Measurements from ENCODE around the gene SERGEF.

SERGEF gene

DNA sequence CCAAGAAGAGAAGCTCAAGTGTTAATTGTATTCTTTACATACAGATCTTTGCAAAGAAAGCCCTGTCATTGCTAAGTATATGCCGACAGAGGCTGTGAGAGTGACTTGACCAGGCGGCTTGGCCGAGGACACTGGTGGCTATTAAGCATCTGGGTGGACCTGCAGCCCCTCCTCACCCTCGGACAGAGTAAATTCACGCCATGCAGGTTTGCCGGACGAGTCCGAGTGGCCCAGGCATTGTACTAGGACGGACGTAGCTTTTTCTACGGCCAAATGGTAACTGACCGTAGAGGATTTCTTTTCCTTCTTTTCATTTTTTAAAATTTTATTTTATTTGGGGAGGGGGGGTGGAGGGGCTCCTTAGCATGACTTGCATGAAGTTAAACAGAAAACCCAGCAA is 231.2 kb downstream of the SERGEF start:
- TF ChIP-seq, protein P1, sequence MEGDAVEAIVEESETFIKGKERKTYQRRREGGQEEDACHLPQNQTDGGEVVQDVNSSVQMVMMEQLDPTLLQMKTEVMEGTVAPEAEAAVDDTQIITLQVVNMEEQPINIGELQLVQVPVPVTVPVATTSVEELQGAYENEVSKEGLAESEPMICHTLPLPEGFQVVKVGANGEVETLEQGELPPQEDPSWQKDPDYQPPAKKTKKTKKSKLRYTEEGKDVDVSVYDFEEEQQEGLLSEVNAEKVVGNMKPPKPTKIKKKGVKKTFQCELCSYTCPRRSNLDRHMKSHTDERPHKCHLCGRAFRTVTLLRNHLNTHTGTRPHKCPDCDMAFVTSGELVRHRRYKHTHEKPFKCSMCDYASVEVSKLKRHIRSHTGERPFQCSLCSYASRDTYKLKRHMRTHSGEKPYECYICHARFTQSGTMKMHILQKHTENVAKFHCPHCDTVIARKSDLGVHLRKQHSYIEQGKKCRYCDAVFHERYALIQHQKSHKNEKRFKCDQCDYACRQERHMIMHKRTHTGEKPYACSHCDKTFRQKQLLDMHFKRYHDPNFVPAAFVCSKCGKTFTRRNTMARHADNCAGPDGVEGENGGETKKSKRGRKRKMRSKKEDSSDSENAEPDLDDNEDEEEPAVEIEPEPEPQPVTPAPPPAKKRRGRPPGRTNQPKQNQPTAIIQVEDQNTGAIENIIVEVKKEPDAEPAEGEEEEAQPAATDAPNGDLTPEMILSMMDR (IDR thresholded peaks at IDR 0.05; ENCODE audit: extremely low read depth, insufficient read depth, missing control alignments) = no peak
- DNase-seq (ENCODE audit: low spot score) = no peak
- in situ Hi-C loops (cut with MboI; ENCODE audit: low pct_unique_long_range_greater_than_20kb, low sequenced_read_pairs, unreplicated experiment) = no loop called here

- TF ChIP-seq, protein P1 (IDR thresholded peaks at IDR 0.05; ENCODE audit: extremely low read depth, insufficient read depth, missing control alignments) = no peak
- DNase-seq (ENCODE audit: low spot score) = no peak
- in situ Hi-C loops (cut with MboI; ENCODE audit: low pct_unique_long_range_greater_than_20kb, low sequenced_read_pairs, unreplicated experiment) = no loop called here
Observed at GRCh38 chr11:17781221-17781620, 231.6 kb downstream of the SERGEF start.

DNA sequence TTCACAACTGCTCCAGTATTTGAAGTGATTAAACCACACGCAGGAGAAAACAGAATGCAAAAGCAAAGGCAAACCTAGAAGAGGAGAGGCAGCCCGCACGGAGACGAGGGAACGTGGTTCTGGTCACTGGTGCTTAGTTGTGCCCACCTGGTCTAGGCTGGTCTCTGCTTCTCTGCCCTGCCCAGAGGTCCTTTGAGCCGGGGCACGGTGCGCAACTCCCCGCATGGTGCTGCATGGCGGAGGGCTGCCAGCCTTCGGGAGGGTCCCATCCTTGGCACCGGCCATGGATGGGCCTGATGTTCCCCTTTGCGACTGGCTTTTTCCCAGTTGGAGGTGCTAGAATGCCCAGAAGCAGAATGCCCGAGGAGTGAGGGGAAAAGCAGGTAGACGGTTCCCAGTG is 232.2 kb downstream of the SERGEF start:
- DNase-seq (ENCODE audit: low spot score) = no peak
- TF ChIP-seq, protein P1 (IDR thresholded peaks at IDR 0.05; ENCODE audit: extremely low read depth, insufficient read depth, missing control alignments) = no peak
- in situ Hi-C loops (cut with MboI; ENCODE audit: low pct_unique_long_range_greater_than_20kb, low sequenced_read_pairs, unreplicated experiment) = no loop called here

DNA sequence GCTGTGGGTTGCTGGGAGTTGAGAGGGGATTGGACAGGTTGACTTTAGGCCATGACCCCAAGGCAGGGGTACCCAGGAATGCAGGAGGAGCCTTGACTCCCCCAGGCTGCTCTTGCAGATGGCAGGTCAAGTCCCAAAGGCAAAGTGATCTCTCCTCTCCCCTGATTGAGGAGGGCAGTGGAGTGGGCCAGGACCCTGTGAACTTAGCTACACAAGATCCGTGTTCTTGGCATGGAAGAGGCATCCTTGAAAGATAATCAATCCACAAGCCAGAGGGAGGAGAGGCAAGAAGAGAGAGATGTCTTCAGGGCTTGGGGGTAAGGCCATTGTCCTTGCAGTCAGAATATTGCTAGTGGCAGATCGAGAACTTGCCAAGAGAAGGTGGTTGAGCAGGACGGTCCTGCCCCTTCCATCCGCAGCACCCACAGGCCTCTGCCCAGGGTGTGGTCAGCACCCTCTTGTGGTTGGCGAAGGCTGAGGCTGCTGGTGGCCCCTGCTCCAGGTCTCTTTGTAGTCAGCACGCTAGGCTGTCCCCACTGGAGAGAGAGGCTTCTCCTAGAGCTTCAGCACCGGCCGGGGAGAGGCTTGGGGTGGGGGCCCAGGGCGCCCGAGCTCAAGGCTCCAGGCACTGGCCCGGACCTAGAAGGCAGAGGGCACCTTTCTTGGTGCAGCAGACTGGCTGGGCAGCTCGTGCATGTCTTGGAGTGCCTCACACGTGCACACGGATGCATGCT is 232.8 kb downstream of the SERGEF start:
- in situ Hi-C loops (cut with MboI; ENCODE audit: low pct_unique_long_range_greater_than_20kb, low sequenced_read_pairs, unreplicated experiment) = no loop called here
- DNase-seq (ENCODE audit: low spot score) = no peak
- TF ChIP-seq, protein P1 (IDR thresholded peaks at IDR 0.05; ENCODE audit: extremely low read depth, insufficient read depth, missing control alignments) = no peak

- TF ChIP-seq, protein P1 (IDR thresholded peaks at IDR 0.05; ENCODE audit: extremely low read depth, insufficient read depth, missing control alignments) = no peak
- in situ Hi-C loops (cut with MboI; ENCODE audit: low pct_unique_long_range_greater_than_20kb, low sequenced_read_pairs, unreplicated experiment) = no loop called here
- DNase-seq (ENCODE audit: low spot score) = no peak
Observed at GRCh38 chr11:17778956-17779860, 233.6 kb downstream of the SERGEF start.

DNA sequence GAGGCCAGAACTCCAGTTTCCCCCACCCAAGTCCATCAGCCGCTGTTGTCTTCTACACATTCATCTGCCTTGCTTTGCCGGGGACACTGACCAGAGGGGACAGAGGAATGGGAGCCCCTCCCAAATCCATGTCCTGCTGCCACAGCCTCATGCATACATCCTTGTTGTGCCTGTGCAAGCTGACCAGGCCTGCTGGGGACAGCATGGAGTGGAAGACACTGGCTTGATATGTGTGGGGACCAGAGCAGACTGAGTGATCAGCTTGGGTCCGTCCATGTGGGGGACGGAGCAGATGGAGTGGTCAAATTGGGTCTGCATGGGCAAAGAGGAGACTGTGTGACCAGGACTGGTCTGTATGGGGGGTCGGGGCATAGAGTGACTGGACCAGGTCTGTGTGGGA is 234.5 kb downstream of the SERGEF start:
- DNase-seq (ENCODE audit: low spot score) = no peak
- in situ Hi-C loops (cut with MboI; ENCODE audit: low pct_unique_long_range_greater_than_20kb, low sequenced_read_pairs, unreplicated experiment) = no loop called here
- TF ChIP-seq, protein P1 (IDR thresholded peaks at IDR 0.05; ENCODE audit: extremely low read depth, insufficient read depth, missing control alignments) = no peak
